ENCODE data around the gene EIF2B5. TPM values are rescaled to one million over a fixed set of nuclear protein-coding genes. Genes with fewer than 3 reads are reported as not detected.

The EIF2B5 gene
- total and polyA plus RNA-seq, 9 of the 15 experiments (the other 6 are each of a cell fraction or from before 2014, with no cell fraction given): 19.1 to 92.4 (median 74.0) TPM

- POLR2A ChIA-PET: interaction anchor here (0.7 to 3.5 kb wide), 10 partner anchors 8 to 43 kb away, joined by 3 to 20 read pairs (median 6); partner anchors contain the start of gene AP2M1
- TF ChIP-seq ZSCAN32 (CRISPR knock-in tag; IDR thresholded peaks at IDR 0.05) (no peak), ARID1B (IDR thresholded peaks at IDR 0.05) (0 out of 2 replicates have a peak, but pooled peaks have one; percentile 7), POLR3A (IDR thresholded peaks at IDR 0.05; ENCODE audit: borderline replicate concordance, extremely low read depth, insufficient read depth, insufficient read length) (no peak), CBFA2T3 (IDR thresholded peaks at IDR 0.05) (peak; percentile 69), KAT2B (IDR thresholded peaks at IDR 0.05; ENCODE audit: low read depth, low read length) (no peak), ZNF717 (CRISPR knock-in tag; IDR thresholded peaks at IDR 0.05) (no peak), KLF6 (CRISPR knock-in tag; IDR thresholded peaks at IDR 0.05; ENCODE audit: borderline replicate concordance) (no peak), BRD4 (IDR thresholded peaks at IDR 0.05) (no peak), TEAD4 (IDR thresholded peaks at IDR 0.05; ENCODE audit: low read length) (peak; percentile 64), TEAD4 (CRISPR knock-in tag; IDR thresholded peaks at IDR 0.05; ENCODE audit: borderline replicate concordance) (no peak), ZNF785 (CRISPR knock-in tag; IDR thresholded peaks at IDR 0.05) (no peak), SIRT6 (IDR thresholded peaks at IDR 0.05; ENCODE audit: low read depth, low read length) (no peak), HNRNPK (IDR thresholded peaks at IDR 0.05; ENCODE audit: low read depth, low read length, poor library complexity, severe bottlenecking) (no peak), SMAD2 (IDR thresholded peaks at IDR 0.05; ENCODE audit: low read depth, low read length) (no peak), DDX20 (tag; IDR thresholded peaks at IDR 0.05; ENCODE audit: low read depth) (no peak), TCF7L2 (IDR thresholded peaks at IDR 0.05; ENCODE audit: low read depth, low read length) (no peak), STAT5A (IDR thresholded peaks at IDR 0.05; ENCODE audit: borderline replicate concordance, low read length) (peak; percentile 12; the same call in 1 of the 2 replicates), HDAC1 (IDR thresholded peaks at IDR 0.05) (no peak), CHD4 (IDR thresholded peaks at IDR 0.05; ENCODE audit: insufficient read depth, insufficient replicate concordance, low read depth, low read length, poor library complexity, severe bottlenecking) (no peak), CBX1 (IDR thresholded peaks at IDR 0.05; ENCODE audit: low read depth) (no peak), CEBPZ (IDR thresholded peaks at IDR 0.05; ENCODE audit: borderline replicate concordance, low read depth, low read length) (no peak)
These were observed 49.5 kb downstream of the EIF2B5 start for GRCh38 chr3:184184546-184185230.

More at GRCh38 chr3:184184546-184185230, 49.5 kb downstream of the EIF2B5 start:
- BruUV-seq (replicated peaks): no TSS peak
- peak; percentile 42 for FAIRE-seq
- WGBS (ENCODE audit: insufficient coverage, low coverage, missing lambda C conversion rate): 87% methylated on average over 17 of the region's 18 CpGs
- 0 out of 2 replicates have a peak overlapping the region, but pooled peaks have one; percentile 78 for H2AFZ ChIP-seq (ENCODE audit: low read depth, low read length)
- in situ Hi-C loops (cut with MboI) (no loop called here), intact Hi-C loops (cut with micrococcal nuclease) (loop anchor here (2.0 kb wide), 1 partner anchor 50 kb away; the partner anchor contains the start of gene EIF2B5)
- peak overlapping the region; percentile 93 for H3K27ac ChIP-seq (ENCODE audit: extremely low read depth, low read depth, low read length)
- peak overlapping the region in 1 of 2 experiments; percentile 76; a peak in 3 of 4 replicates for H3K9ac ChIP-seq (ENCODE audit: insufficient read depth in 1 of 2, low read depth in 2 of 2, low read length in 2 of 2)
- peaks cover 83% of the 10 kb centered on the region for H3K36me3 ChIP-seq (ENCODE audit: control insufficient read depth, insufficient read depth, low read length)
- H3K79me2 ChIP-seq (ENCODE audit: control insufficient read depth, insufficient read depth, low read length): peaks cover 31% of the 10 kb centered on the region
- peaks cover 4% of the 10 kb centered on the region for H3K9me1 ChIP-seq (ENCODE audit: control insufficient read depth, insufficient read depth, low read length)
- H3K9me3 ChIP-seq (replicated peaks; ENCODE audit: control insufficient read depth, insufficient read depth, low read depth, low read length): no peaks in the 10 kb centered on the region
- H3K4me1 ChIP-seq (replicated peaks in 1 of 2; ENCODE audit: control insufficient read depth in 2 of 2, insufficient read depth in 2 of 2, low read length in 2 of 2): peaks cover 20 to 32% of the 10 kb centered on the region in 2 experiments
- H4K20me1 ChIP-seq (replicated peaks; ENCODE audit: control insufficient read depth, insufficient read depth, low read length): 0 out of 2 replicates have a peak, but pooled peaks cover 3% of the 10 kb centered on the region
- H3K4me3 ChIP-seq: no peak overlapping the region
- H3K27me3 ChIP-seq (ENCODE audit: control insufficient read depth in 2 of 2, insufficient read depth in 2 of 2, low read length in 2 of 2): no peaks in the 10 kb centered on the region
- DNase-seq (ENCODE audit: extremely low read depth in 1 of 4, low spot score in 3 of 4): no peak
- ATAC-seq: no peak
- H3K4me2 ChIP-seq (ENCODE audit: insufficient read depth, low read length): peak overlapping the region; percentile 71
- CTCF ChIA-PET (ENCODE audit: low intra/inter-chr PET ratio): no interaction called here
